ENCODE data around the gene BAHCC1.

BAHCC1 gene

GRCh38 chr17:81498953-81499600 lies 103.8 kb downstream of the BAHCC1 start:
- no peak for DNase-seq

GRCh38 chr17:81499601-81499970 lies 104.3 kb downstream of the BAHCC1 start:
- DNase-seq, result no peak

GRCh38 chr17:81500047-81500446 lies 104.8 kb downstream of the BAHCC1 start:
- no peak for DNase-seq

GRCh38 chr17:81502471-81503017 lies 107.3 kb downstream of the BAHCC1 start:
- no peak for DNase-seq

- DNase-seq, result no peak
These were observed 108.4 kb downstream of the BAHCC1 start for GRCh38 chr17:81503619-81504018.

- peak in 1 of 5 donors; percentile 37 for DNase-seq
These were observed 113.5 kb downstream of the BAHCC1 start for GRCh38 chr17:81508639-81509206.

GRCh38 chr17:81509207-81509971 lies 114.1 kb downstream of the BAHCC1 start:
- DNase-seq, result peak in 1 of 5 donors; percentile 56

- no peak for DNase-seq
These were observed 114.9 kb downstream of the BAHCC1 start for GRCh38 chr17:81509972-81510784.

GRCh38 chr17:81510785-81511553 lies 115.7 kb downstream of the BAHCC1 start:
- DNase-seq, result peak in 2 of 5 donors; percentile 30 to 73

GRCh38 chr17:81511554-81511803 lies 116.2 kb downstream of the BAHCC1 start:
- no peak for DNase-seq

GRCh38 chr17:81511804-81512561 lies 116.7 kb downstream of the BAHCC1 start:
- DNase-seq, result peak in 1 of 5 donors; percentile 46

- DNase-seq, result peak; percentile 82 to 90 (median 89)
These were observed 117.5 kb downstream of the BAHCC1 start, which contains the start of gene ACTG1 for GRCh38 chr17:81512562-81513371. ACTG1 (minus strand) TSS chr17:81512799; CDS start chr17:81512354, 445 bp downstream.

- peak in 4 of 5 donors; percentile 45 to 82 (median 46) for DNase-seq
These were observed 118.1 kb downstream of the BAHCC1 start for GRCh38 chr17:81513372-81513752.

GRCh38 chr17:81513753-81514488 lies 118.7 kb downstream of the BAHCC1 start:
- DNase-seq, result peak in 2 of 5 donors; percentile 27 to 57

- DNase-seq, result no peak
These were observed 119.2 kb downstream of the BAHCC1 start for GRCh38 chr17:81514489-81514738.

- peak; percentile 54 to 83 (median 63) for DNase-seq
These were observed 119.7 kb downstream of the BAHCC1 start for GRCh38 chr17:81514739-81515529.

GRCh38 chr17:81515530-81516041 lies 120.3 kb downstream of the BAHCC1 start:
- DNase-seq, result no peak

All from T-helper 1 cell (primary cell).